Activated CD8-positive, alpha-beta memory T cell treated with anti-CD3 and anti-CD28 coated beads, Interleukin-2, amount 50 U/mL, for 1 hour (primary cell): ENCODE measurements around the gene LY9.

Source experiments
- DNase-seq: peaks from one replicate; pipeline ENCODE4 v3.0.0-alpha.2; 2020; ENCODE audit errors: extremely low read depth

LY9 gene

GRCh38 chr1:160801836-160802580, 6.0 kb downstream of the LY9 start:
- no peak for DNase-seq

GRCh38 chr1:160806109-160806665, 10.2 kb downstream of the LY9 start:
- DNase-seq, result no peak

- DNase-seq, result no peak
Measured at GRCh38 chr1:160806784-160807183, 10.8 kb downstream of the LY9 start.

GRCh38 chr1:160807247-160807646, 11.3 kb downstream of the LY9 start:
- no peak for DNase-seq

GRCh38 chr1:160807738-160808137, 11.8 kb downstream of the LY9 start:
- no peak for DNase-seq

- DNase-seq, result no peak
Measured at GRCh38 chr1:160808289-160808688, 12.3 kb downstream of the LY9 start.

GRCh38 chr1:160810486-160810885, 14.5 kb downstream of the LY9 start:
- DNase-seq, result no peak

GRCh38 chr1:160811147-160811546, 15.2 kb downstream of the LY9 start:
- DNase-seq, result no peak

GRCh38 chr1:160813215-160813614, 17.2 kb downstream of the LY9 start:
- DNase-seq, result no peak

GRCh38 chr1:160814316-160814715, 18.3 kb downstream of the LY9 start:
- no peak for DNase-seq

- no peak for DNase-seq
Measured at GRCh38 chr1:160814856-160815255, 18.9 kb downstream of the LY9 start.

GRCh38 chr1:160818207-160818937, 22.4 kb downstream of the LY9 start:
- DNase-seq, result no peak

GRCh38 chr1:160819186-160819585, 23.2 kb downstream of the LY9 start:
- DNase-seq, result no peak

- no peak for DNase-seq
Measured at GRCh38 chr1:160821627-160822026, 25.7 kb downstream of the LY9 start.

GRCh38 chr1:160823296-160823695, 27.3 kb downstream of the LY9 start:
- DNase-seq, result no peak

GRCh38 chr1:160826546-160826945, 30.6 kb downstream of the LY9 start:
- DNase-seq, result no peak

GRCh38 chr1:160827418-160827817, 31.4 kb downstream of the LY9 start:
- no peak for DNase-seq

GRCh38 chr1:160829766-160830165, 33.8 kb downstream of the LY9 start:
- no peak for DNase-seq

- DNase-seq, result peak; percentile 54
Measured at GRCh38 chr1:160830321-160831153, 34.6 kb downstream of the LY9 start.

GRCh38 chr1:160834945-160835565, 39.1 kb downstream of the LY9 start:
- DNase-seq, result peak; percentile 38

- DNase-seq, result no peak
Measured at GRCh38 chr1:160835751-160836150, 39.8 kb downstream of the LY9 start.

GRCh38 chr1:160836561-160836960, 40.6 kb downstream of the LY9 start:
- DNase-seq, result no peak
